Neural cell (in vitro differentiated cells): ENCODE measurements around the gene KIAA2012. TPM values are rescaled to one million over a fixed set of nuclear protein-coding genes. Genes with fewer than 3 reads are reported as not detected.

ENCODE experiments used
- H2AFZ ChIP-seq: fragments of 200-600, 300-800 bp; sonication (generic), shearing (Covaris generic); 2 replicates; pipeline ENCODE4 v1.6.0; 2014; ENCODE audit warnings: low read depth, mild to moderate bottlenecking, antibody characterized with exemption, low read length, moderate library complexity
- H3F3A ChIP-seq: fragments of 200-600 bp; shearing (Covaris generic); 2 replicates; pipeline ENCODE4 v1.6.1; 2016; ENCODE audit warnings: mild to moderate bottlenecking, moderate library complexity, mixed read lengths, antibody characterized with exemption, low read length; ENCODE audit not compliant: insufficient read depth, poor library complexity, severe bottlenecking
- H3K27ac ChIP-seq: fragments of 200-600, 300-800 bp; sonication (generic), shearing (Covaris generic); 2 replicates; pipeline ENCODE4 v1.5.1; 2014; ENCODE audit warnings: mild to moderate bottlenecking, low read length, moderate library complexity
- H3K27me3 ChIP-seq: fragments of 300-800, 200-600 bp; sonication (generic), shearing (Covaris generic); 2 replicates; pipeline ENCODE4 v1.6.0; 2014; ENCODE audit warnings: mild to moderate bottlenecking, low read depth, low read length, moderate library complexity; ENCODE audit not compliant: insufficient read depth
- H3K36me3 ChIP-seq: fragments of 300-800, 200-600 bp; sonication (generic), shearing (Covaris generic); 2 replicates; pipeline ENCODE4 v1.5.1; 2014; ENCODE audit warnings: mild to moderate bottlenecking, antibody characterized with exemption, low read length, moderate library complexity; ENCODE audit not compliant: insufficient read depth
- H3K4me2 ChIP-seq: fragments of 300-800, 200-600 bp; sonication (generic), shearing (Covaris generic); 2 replicates; pipeline ENCODE4 v1.6.0; 2014; ENCODE audit warnings: mild to moderate bottlenecking, low read length
- H3K4me3 ChIP-seq: fragments of 300-800, 200-600 bp; sonication (generic), shearing (Covaris generic); 2 replicates; pipeline ENCODE4 v1.5.1; 2014; ENCODE audit warnings: mild to moderate bottlenecking, low read length, moderate library complexity
- H3K79me2 ChIP-seq: fragments of 200-600 bp; shearing (Covaris generic); replicated peaks from 2 replicates; pipeline ENCODE4 v1.6.0; 2014; ENCODE audit warnings: mild to moderate bottlenecking, low read length, moderate library complexity; ENCODE audit not compliant: insufficient read depth
- H3K9ac ChIP-seq: fragments of 300-800, 200-600 bp; sonication (generic), shearing (Covaris generic); 2 replicates; pipeline ENCODE4 v1.6.1; 2016; ENCODE audit warnings: mild to moderate bottlenecking, low read length, mixed read lengths
- H3K9me2 ChIP-seq: fragments of 200-600 bp; shearing (Covaris generic); 2 replicates; pipeline ENCODE4 v1.6.1; 2016; ENCODE audit warnings: mild to moderate bottlenecking, low read length, mixed read lengths; ENCODE audit not compliant: insufficient read depth
- H3K9me3 ChIP-seq: fragments of 200-600, 300-800 bp; sonication (generic), shearing (Covaris generic); 2 replicates; pipeline ENCODE4 v1.6.1; 2016; ENCODE audit warnings: mild to moderate bottlenecking, mixed run types, low read length, moderate library complexity, mixed read lengths
- H4K20me1 ChIP-seq: fragments of 200-600 bp; shearing (Covaris generic); 2 replicates; pipeline ENCODE4 v1.6.1; 2016; ENCODE audit warnings: mild to moderate bottlenecking, mixed run types; ENCODE audit not compliant: insufficient read depth
- EP300 ChIP-seq: fragments of 450-650 bp; conservative IDR thresholded peaks from 2 replicates; pipeline ENCODE4 v1.6.1; 2014; ENCODE audit warnings: antibody characterized with exemption, mild to moderate bottlenecking, moderate library complexity; ENCODE audit not compliant: poor library complexity, severe bottlenecking
- EZH2 ChIP-seq: fragments of 200-600, 300-800 bp; shearing (Covaris generic), sonication (generic); IDR thresholded peaks from 2 replicates; pipeline ENCODE4 v1.6.1; 2014; ENCODE audit warnings: antibody characterized with exemption, low read length, borderline replicate concordance, mild to moderate bottlenecking; ENCODE audit not compliant: insufficient read depth, poor library complexity, severe bottlenecking
- MXI1 ChIP-seq: fragments of 450-650 bp; conservative IDR thresholded peaks from 2 replicates; pipeline ENCODE4 v1.6.1; 2014; ENCODE audit warnings: antibody characterized with exemption, mild to moderate bottlenecking; ENCODE audit not compliant: poor library complexity, severe bottlenecking
- POLR2AphosphoS5 ChIP-seq: IDR thresholded peaks from 2 replicates; pipeline ENCODE4 v1.6.1; 2012
- RAD21 ChIP-seq: fragments of 450-650 bp; conservative IDR thresholded peaks from 2 replicates; pipeline ENCODE4 v1.6.1; 2014; ENCODE audit warnings: antibody characterized with exemption, mild to moderate bottlenecking, moderate library complexity
- SMC3 ChIP-seq: fragments of 450-650 bp; conservative IDR thresholded peaks from 2 replicates; pipeline ENCODE4 v1.6.1; 2014; ENCODE audit warnings: antibody characterized with exemption, mild to moderate bottlenecking, moderate library complexity; ENCODE audit not compliant: poor library complexity
- TAF1 ChIP-seq: IDR thresholded peaks from 2 replicates; pipeline ENCODE4 v1.6.1; 2012; ENCODE audit warnings: low read depth
- polyA plus RNA-seq: library from polyadenylated mRNA; depleted of rRNA; stranded (reverse); fragments of >200 nt; gene quantifications from 2 replicates; pipeline ENCODE4 v1.2.3, GENCODE V29; 2014
- TF ChIP-seq, protein P1 (sequence below): IDR thresholded peaks from 2 replicates; pipeline ENCODE4 v1.6.1; 2012; ENCODE audit warnings: borderline replicate concordance
- TF ChIP-seq, protein P2 (sequence below): fragments of 450-650 bp; IDR thresholded peaks from 2 replicates; pipeline ENCODE4 v1.5.1; 2014; ENCODE audit warnings: antibody characterized with exemption, mild to moderate bottlenecking, moderate library complexity; ENCODE audit not compliant: poor library complexity, severe bottlenecking

KIAA2012 gene
- polyA plus RNA-seq, 1 donor from 2014 or later = not detected

DNA sequence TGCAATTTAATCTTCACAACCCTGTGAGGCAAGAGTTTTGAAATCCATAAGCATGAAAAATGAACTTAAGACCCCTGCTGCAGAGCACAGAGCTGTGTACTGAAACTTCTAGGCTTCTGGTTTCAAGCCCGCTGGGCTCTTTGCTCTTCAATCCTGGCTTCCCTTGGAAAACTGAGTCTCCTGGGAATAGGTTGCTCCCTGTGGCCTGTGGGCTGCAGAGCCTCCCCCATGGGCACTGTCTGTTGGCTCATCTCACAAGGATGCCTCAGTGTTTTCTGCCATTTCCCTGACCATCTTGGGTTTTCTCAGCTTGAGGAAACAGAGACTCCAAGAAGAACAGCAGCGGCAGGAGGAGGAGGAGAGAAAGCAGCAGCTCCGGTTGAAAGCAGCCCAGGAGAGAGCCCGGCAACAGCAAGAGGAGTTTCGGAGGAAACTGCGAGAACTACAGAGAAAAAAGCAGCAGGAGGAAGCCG, 120.9 kb downstream of the KIAA2012 start:
- no peak overlapping the region for H3K27ac ChIP-seq
- H2AFZ ChIP-seq = no peak overlapping the region

DNA sequence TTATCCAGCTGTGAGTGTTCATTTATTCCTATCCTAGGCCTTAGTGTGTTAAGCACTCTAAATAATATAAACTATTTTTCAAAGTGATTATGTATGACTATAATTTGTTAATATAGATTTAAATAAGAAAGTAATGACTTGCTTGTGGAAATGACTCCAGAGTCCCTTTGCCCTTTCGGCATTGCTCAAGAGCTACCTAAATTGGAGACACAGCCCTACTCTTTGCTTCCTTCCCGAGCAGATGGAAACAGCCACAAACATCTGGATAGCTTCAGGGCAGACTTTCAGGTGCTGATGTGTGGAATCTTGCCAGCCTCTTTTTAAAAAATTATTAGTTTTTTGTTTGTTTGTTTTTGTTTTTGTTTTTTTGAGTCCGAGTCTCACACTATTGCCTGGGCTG, 121.4 kb downstream of the KIAA2012 start:
- no peaks in the 10 kb centered on the region for H3K9me3 ChIP-seq
- TF ChIP-seq, protein P1, sequence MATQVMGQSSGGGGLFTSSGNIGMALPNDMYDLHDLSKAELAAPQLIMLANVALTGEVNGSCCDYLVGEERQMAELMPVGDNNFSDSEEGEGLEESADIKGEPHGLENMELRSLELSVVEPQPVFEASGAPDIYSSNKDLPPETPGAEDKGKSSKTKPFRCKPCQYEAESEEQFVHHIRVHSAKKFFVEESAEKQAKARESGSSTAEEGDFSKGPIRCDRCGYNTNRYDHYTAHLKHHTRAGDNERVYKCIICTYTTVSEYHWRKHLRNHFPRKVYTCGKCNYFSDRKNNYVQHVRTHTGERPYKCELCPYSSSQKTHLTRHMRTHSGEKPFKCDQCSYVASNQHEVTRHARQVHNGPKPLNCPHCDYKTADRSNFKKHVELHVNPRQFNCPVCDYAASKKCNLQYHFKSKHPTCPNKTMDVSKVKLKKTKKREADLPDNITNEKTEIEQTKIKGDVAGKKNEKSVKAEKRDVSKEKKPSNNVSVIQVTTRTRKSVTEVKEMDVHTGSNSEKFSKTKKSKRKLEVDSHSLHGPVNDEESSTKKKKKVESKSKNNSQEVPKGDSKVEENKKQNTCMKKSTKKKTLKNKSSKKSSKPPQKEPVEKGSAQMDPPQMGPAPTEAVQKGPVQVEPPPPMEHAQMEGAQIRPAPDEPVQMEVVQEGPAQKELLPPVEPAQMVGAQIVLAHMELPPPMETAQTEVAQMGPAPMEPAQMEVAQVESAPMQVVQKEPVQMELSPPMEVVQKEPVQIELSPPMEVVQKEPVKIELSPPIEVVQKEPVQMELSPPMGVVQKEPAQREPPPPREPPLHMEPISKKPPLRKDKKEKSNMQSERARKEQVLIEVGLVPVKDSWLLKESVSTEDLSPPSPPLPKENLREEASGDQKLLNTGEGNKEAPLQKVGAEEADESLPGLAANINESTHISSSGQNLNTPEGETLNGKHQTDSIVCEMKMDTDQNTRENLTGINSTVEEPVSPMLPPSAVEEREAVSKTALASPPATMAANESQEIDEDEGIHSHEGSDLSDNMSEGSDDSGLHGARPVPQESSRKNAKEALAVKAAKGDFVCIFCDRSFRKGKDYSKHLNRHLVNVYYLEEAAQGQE = no peak
- no peak overlapping the region for H3K4me2 ChIP-seq
- no peaks in the 10 kb centered on the region for H3F3A ChIP-seq
- H3K79me2 ChIP-seq = no peaks in the 10 kb centered on the region
- H3K36me3 ChIP-seq = no peaks in the 10 kb centered on the region
- H4K20me1 ChIP-seq = no peaks in the 10 kb centered on the region
- no peak overlapping the region for H3K4me3 ChIP-seq
- H3K9ac ChIP-seq = no peak overlapping the region
- no peak overlapping the region for H3K27ac ChIP-seq
- no peaks in the 10 kb centered on the region for H3K27me3 ChIP-seq
- H2AFZ ChIP-seq = no peak overlapping the region
- no peaks in the 10 kb centered on the region for H3K9me2 ChIP-seq

More for the DNA sequence above, 120.9 kb downstream of the KIAA2012 start:
- H3K79me2 ChIP-seq = no peaks in the 10 kb centered on the region
- no peak overlapping the region for H3K4me3 ChIP-seq
- TF ChIP-seq, protein P2, sequence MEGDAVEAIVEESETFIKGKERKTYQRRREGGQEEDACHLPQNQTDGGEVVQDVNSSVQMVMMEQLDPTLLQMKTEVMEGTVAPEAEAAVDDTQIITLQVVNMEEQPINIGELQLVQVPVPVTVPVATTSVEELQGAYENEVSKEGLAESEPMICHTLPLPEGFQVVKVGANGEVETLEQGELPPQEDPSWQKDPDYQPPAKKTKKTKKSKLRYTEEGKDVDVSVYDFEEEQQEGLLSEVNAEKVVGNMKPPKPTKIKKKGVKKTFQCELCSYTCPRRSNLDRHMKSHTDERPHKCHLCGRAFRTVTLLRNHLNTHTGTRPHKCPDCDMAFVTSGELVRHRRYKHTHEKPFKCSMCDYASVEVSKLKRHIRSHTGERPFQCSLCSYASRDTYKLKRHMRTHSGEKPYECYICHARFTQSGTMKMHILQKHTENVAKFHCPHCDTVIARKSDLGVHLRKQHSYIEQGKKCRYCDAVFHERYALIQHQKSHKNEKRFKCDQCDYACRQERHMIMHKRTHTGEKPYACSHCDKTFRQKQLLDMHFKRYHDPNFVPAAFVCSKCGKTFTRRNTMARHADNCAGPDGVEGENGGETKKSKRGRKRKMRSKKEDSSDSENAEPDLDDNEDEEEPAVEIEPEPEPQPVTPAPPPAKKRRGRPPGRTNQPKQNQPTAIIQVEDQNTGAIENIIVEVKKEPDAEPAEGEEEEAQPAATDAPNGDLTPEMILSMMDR = no peak
- no peak for TF ChIP-seq SMC3
- no peak for TF ChIP-seq RAD21
- TF ChIP-seq EP300 = no peak
- TF ChIP-seq, protein P1 = no peak
- TF ChIP-seq EZH2 = no peak
- no peak for TF ChIP-seq TAF1
- TF ChIP-seq MXI1 = no peak
- no peak for TF ChIP-seq POLR2AphosphoS5
- H3K9ac ChIP-seq = no peak overlapping the region
- no peaks in the 10 kb centered on the region for H3K36me3 ChIP-seq
- H3K27me3 ChIP-seq = no peaks in the 10 kb centered on the region
- H4K20me1 ChIP-seq = no peaks in the 10 kb centered on the region
- H3F3A ChIP-seq = no peaks in the 10 kb centered on the region
- no peak overlapping the region for H3K4me2 ChIP-seq
- no peaks in the 10 kb centered on the region for H3K9me3 ChIP-seq
- H3K9me2 ChIP-seq = no peaks in the 10 kb centered on the region
